Astrocyte of the hippocampus (primary cell): ENCODE data around the gene ITPRID1.

Source experiments
- DNase-seq: peaks from one replicate; pipeline ENCODE4 v3.0.0; 2011; ENCODE audit warnings: low read depth, low spot score

ITPRID1 gene

GRCh38 chr7:31695859-31696614, 182.1 kb downstream of the ITPRID1 start:
- peak; percentile 2 for DNase-seq

GRCh38 chr7:31699050-31699449, 185.2 kb downstream of the ITPRID1 start:
- no peak for DNase-seq

DNA sequence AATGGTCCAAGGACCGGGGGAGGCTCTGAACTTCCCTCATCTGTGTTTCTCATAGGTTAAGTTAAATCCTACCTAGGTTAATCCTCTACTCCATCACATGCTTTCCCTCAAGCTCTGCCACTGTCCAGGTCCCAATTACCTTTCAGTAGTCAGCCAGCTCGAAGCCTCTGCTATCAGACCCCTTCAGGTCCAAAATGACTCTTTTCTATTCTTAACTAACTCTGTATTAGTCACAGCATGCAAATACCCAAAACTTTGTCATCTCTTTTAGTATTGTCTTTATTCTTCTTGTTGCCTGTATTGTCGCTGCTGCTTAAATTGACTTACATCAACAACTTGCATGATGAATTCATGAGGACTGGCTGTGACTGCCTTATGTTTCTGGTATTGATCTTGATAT, 188.5 kb downstream of the ITPRID1 start:
- no peak for DNase-seq

DNA sequence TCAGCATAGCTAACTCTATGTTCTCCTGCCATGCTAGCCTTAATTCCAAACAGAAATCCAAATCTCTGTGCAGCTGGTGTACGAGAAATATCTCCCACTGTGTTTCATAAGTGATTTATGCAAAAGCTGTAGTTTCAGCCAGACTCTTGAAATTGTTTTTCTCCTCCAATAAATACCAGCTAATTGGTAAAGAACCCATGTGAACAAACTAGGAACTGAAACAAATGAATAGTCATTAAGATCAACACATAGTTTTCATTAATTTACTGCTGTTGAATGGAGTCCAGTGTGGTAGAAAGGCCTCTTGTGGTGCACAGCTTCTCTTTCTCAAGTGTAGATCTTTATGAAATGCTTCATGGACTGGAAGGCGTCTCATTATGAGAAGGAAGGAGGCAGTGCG, 191.5 kb downstream of the ITPRID1 start:
- DNase-seq = no peak

DNA sequence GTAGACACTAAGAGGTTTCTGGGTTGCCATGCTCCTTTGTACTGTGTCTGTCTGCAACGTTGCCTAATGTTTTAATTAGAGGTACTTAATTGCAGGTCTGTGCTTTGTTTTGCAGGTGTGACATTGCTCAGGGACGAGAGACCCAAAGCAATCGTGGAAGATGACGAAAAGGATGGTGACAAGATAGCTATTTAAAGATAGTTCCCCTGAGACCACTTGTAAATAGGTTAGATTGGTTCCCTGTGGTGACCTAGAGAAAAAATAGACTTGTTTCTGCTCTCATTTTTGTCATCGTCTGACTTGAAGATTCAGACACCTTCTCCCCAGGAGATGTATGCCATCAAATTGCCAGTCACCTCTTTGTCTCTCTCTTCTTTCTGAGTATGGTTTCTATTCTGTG, 193.2 kb downstream of the ITPRID1 start:
- no peak for DNase-seq
